Testis (tissue), 3 donors: ENCODE data around the gene TUT7. TPM values are rescaled to one million over a fixed set of nuclear protein-coding genes. Genes with fewer than 3 reads are reported as not detected.

ENCODE experiments used
- DNase-seq: peaks from one replicate; pipeline ENCODE4 v3.0.0-alpha.2; 2019
- H3K27ac ChIP-seq, 2 donors: fragments of 200-600 bp; sonication (generic); one replicate each; pipeline ENCODE4 v1.5.1; 2019
- H3K27me3 ChIP-seq: fragments of 200-600 bp; sonication (generic); one replicate; pipeline ENCODE4 v1.5.1; 2019
- H3K36me3 ChIP-seq: fragments of 200-600 bp; sonication (generic); one replicate; pipeline ENCODE4 v1.5.1; 2017; ENCODE audit warnings: low read depth; ENCODE audit errors: missing control alignments
- H3K4me1 ChIP-seq: fragments of 200-600 bp; sonication (generic); one replicate; pipeline ENCODE4 v1.5.1; 2019
- H3K4me3 ChIP-seq, 2 donors: fragments of 200-600 bp; sonication (generic); one replicate each; pipeline ENCODE4 v1.5.1; 2017 to 2019
- H3K9me3 ChIP-seq: fragments of 200-600 bp; sonication (generic); one replicate; pipeline ENCODE4 v1.5.1; 2017
- CTCF ChIP-seq, 3 experiments: fragments of 450-650 bp in 2 of 3; fragments of 200-600 bp in 1 of 3; sonication (generic) in 1 of 3; IDR thresholded peaks; one replicate each; pipeline ENCODE4 v1.5.1; 2016 to 2019; ENCODE audit warnings: antibody characterized with exemption in 3 of 3, mild to moderate bottlenecking in 2 of 3, moderate library complexity in 1 of 3
- POLR2A ChIP-seq: fragments of 450-650 bp; IDR thresholded peaks from one replicate; pipeline ENCODE4 v1.6.1; 2017; ENCODE audit warnings: antibody characterized with exemption, mild to moderate bottlenecking, moderate library complexity
- WGBS, 2 donors: methylation state at CpG; one replicate each; pipeline ENCODE4 v1.1.5; 2018; 5-methylcytosine and 5-hydroxymethylcytosine counted together
- intact Hi-C: fragments of 100-400 bp; cut with DNase I; formaldehyde crosslinking; loops from one replicate; pipeline ENCODE4 v1.15.1; 2023; ENCODE audit warnings: low total_unique reads
- polyA plus RNA-seq: library from polyadenylated mRNA; stranded (reverse); fragments of 350-450 nt; fragmentation: Illumina TruSeq; extraction: RNeasy Lipid Tissue Mini Kit (QIAGEN cat#74804); gene quantifications from one replicate; pipeline ENCODE4 v1.2.3, GENCODE V29; 2014; ENCODE audit warnings: low read depth, low replicate concordance; ENCODE audit not compliant: insufficient read depth
- total RNA-seq, 2 donors: library from RNA; depleted of rRNA; stranded (reverse); fragments of >200 nt; gene quantifications; one replicate each; pipeline ENCODE4 v1.2.3, GENCODE V29; 2016

TUT7 gene
- total and polyA plus RNA-seq, 3 donors from 2014 or later = 18.7 to 53.4 (median 40.0) TPM

GRCh38 chr9:86285261-86285660, 68.9 kb downstream of the TUT7 start:
- H3K27ac ChIP-seq = no peak overlapping the region
- WGBS, 2 donors = 47 to 55% methylated on average over 2 of the region's 2 CpGs
- H3K9me3 ChIP-seq = no peaks in the 10 kb centered on the region
- H3K4me3 ChIP-seq = no peak overlapping the region
- peaks cover 11% of the 10 kb centered on the region for H3K4me1 ChIP-seq
- no peak for DNase-seq
- H3K36me3 ChIP-seq = no peaks in the 10 kb centered on the region
- no peaks in the 10 kb centered on the region for H3K27me3 ChIP-seq
- intact Hi-C loops = no loop called here
- TF ChIP-seq POLR2A (no peak), CTCF (IDR thresholded peaks at IDR 0.05) (no peak)

GRCh38 chr9:86282979-86283535, 71.2 kb downstream of the TUT7 start:
- WGBS, 2 donors = 7 to 11% methylated on average over 11 to 12 of the region's 12 CpGs
- Histone ChIP-seq H3K4me1 (peaks cover 17% of the 10 kb centered on the region), H3K4me3 (peak overlapping the region; percentile 91 to 96), H3K27me3 (no peaks in the 10 kb centered on the region), H3K36me3 (no peaks in the 10 kb centered on the region), H3K9me3 (no peaks in the 10 kb centered on the region), H3K27ac (peak overlapping the region; percentile 93 to 99)
- intact Hi-C loops = no loop called here
- TF ChIP-seq POLR2A (no peak), CTCF (IDR thresholded peaks at IDR 0.05) (no peak)
- no peak for DNase-seq

- intact Hi-C loops = no loop called here
- no peaks in the 10 kb centered on the region for H3K36me3 ChIP-seq
- peak; percentile 68 for TF ChIP-seq POLR2A
- no peak for TF ChIP-seq CTCF (IDR thresholded peaks at IDR 0.05)
- whole genome bisulfite sequencing, 2 donors = 0 to 1% methylated on average over 19 to 82 of the region's 101 CpGs
- peak within 1 kb of the TSS; percentile 91 to 96 for H3K4me3 ChIP-seq
- H3K9me3 ChIP-seq = no peaks in the 10 kb centered on the region
- H3K4me1 ChIP-seq = peaks cover 17% of the 10 kb centered on the region
- DNase-seq = peak; percentile 98
- no peaks in the 10 kb centered on the region for H3K27me3 ChIP-seq
- H3K27ac ChIP-seq = peak within 1 kb of the TSS; percentile 93 to 99
These were observed 71.9 kb downstream of the TUT7 start, which contains the start of gene ISCA1 for GRCh38 chr9:86282077-86282978. Gene ISCA1 (minus strand): TSS chr9:86282538. CDS start chr9:86282458, 80 bp downstream.

- TF ChIP-seq CTCF (IDR thresholded peaks at IDR 0.05) (no peak), POLR2A (no peak)
- no peaks in the 10 kb centered on the region for H3K9me3 ChIP-seq
- peaks cover 17% of the 10 kb centered on the region for H3K4me1 ChIP-seq
- peak overlapping the region; percentile 91 to 96 for H3K4me3 ChIP-seq
- no peaks in the 10 kb centered on the region for H3K36me3 ChIP-seq
- H3K27ac ChIP-seq = peak overlapping the region; percentile 93 to 99
- 0% methylated on average over 6 to 26 of the region's 31 CpGs for WGBS, 2 donors
- H3K27me3 ChIP-seq = no peaks in the 10 kb centered on the region
- no peak for DNase-seq
- intact Hi-C loops = no loop called here
These were observed 72.6 kb downstream of the TUT7 start for GRCh38 chr9:86281593-86282076.
